Measurements from ENCODE around the gene TACC2. TPM values are rescaled to one million over a fixed set of nuclear protein-coding genes. Genes with fewer than 3 reads are reported as not detected.

The TACC2 gene
- total RNA-seq, 1 donor from 2014 or later, result 32.2 TPM

DNA sequence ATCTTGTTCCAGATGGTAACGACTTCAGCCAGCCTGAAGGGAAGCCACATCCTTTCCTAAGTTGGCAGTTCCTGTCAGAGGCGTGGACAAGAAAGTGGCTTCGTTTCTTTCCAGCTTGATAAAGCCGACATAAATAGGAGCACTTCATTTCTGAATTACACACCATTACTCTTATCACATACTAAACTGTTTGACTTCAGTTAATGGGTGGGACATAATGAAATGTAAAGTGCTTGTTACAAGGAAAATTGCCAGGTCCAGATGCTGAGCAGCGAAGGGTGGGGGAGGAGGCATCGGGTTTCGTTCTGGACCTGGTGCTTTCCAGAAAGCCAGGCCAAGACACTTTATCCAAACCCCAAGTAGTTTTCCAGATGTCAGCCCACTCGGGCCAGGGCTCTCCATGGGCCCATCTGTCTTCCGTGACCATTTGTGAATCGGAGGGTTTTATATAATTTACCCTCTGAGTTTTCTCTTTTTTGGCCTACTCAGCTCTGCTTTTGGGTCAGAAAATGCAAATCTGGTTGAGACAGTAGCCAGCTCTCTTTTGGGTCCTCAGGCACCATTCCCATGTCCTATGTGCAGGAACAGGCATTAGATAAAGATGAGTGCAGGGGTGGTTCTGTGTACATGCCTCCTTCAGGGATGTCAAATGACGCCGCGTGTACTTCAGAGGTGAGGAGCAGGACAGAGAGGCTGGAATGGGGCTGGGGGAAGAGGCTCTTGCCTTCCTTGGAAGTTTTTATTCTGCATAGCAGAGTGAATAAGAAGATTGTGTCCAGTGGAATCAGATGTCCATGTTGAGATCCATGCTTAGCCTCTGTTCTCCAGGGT is 90.2 kb downstream of the TACC2 start:
- no peak for DNase-seq (ENCODE audit: low spot score)
- peaks cover 2% of the 10 kb centered on the region for H3K27me3 Mint-ChIP-seq (ENCODE audit: unreplicated experiment)
- no peaks in the 10 kb centered on the region for H3K4me1 Mint-ChIP-seq (ENCODE audit: unreplicated experiment)
- no peaks in the 10 kb centered on the region for H3K36me3 Mint-ChIP-seq (ENCODE audit: low read depth, unreplicated experiment)
- no peak overlapping the region for H3K27ac Mint-ChIP-seq (ENCODE audit: unreplicated experiment)
- no peaks in the 10 kb centered on the region for H3K9me3 Mint-ChIP-seq (ENCODE audit: unreplicated experiment)
- no peak overlapping the region for H3K4me3 Mint-ChIP-seq (ENCODE audit: unreplicated experiment)
- no peak for TF ChIP-seq CTCF (IDR thresholded peaks at IDR 0.05; ENCODE audit: unreplicated experiment)

- no peaks in the 10 kb centered on the region for H3K9me3 Mint-ChIP-seq (ENCODE audit: unreplicated experiment)
- DNase-seq (ENCODE audit: low spot score), result no peak
- no peaks in the 10 kb centered on the region for H3K4me1 Mint-ChIP-seq (ENCODE audit: unreplicated experiment)
- no peaks in the 10 kb centered on the region for H3K36me3 Mint-ChIP-seq (ENCODE audit: low read depth, unreplicated experiment)
- peaks cover 4% of the 10 kb centered on the region for H3K27me3 Mint-ChIP-seq (ENCODE audit: unreplicated experiment)
- H3K4me3 Mint-ChIP-seq (ENCODE audit: unreplicated experiment), result no peak overlapping the region
- no peak overlapping the region for H3K27ac Mint-ChIP-seq (ENCODE audit: unreplicated experiment)
- no peak for TF ChIP-seq CTCF (IDR thresholded peaks at IDR 0.05; ENCODE audit: unreplicated experiment)
Measured at GRCh38 chr10:122082616-122083477, 93.9 kb downstream of the TACC2 start.

- no peaks in the 10 kb centered on the region for H3K36me3 Mint-ChIP-seq (ENCODE audit: low read depth, unreplicated experiment)
- DNase-seq (ENCODE audit: low spot score), result no peak
- H3K4me3 Mint-ChIP-seq (ENCODE audit: unreplicated experiment), result no peak overlapping the region
- H3K9me3 Mint-ChIP-seq (ENCODE audit: unreplicated experiment), result no peaks in the 10 kb centered on the region
- no peaks in the 10 kb centered on the region for H3K4me1 Mint-ChIP-seq (ENCODE audit: unreplicated experiment)
- TF ChIP-seq CTCF (IDR thresholded peaks at IDR 0.05; ENCODE audit: unreplicated experiment), result no peak
- H3K27ac Mint-ChIP-seq (ENCODE audit: unreplicated experiment), result no peak overlapping the region
- peaks cover 4% of the 10 kb centered on the region for H3K27me3 Mint-ChIP-seq (ENCODE audit: unreplicated experiment)
Measured at GRCh38 chr10:122083478-122084025, 94.6 kb downstream of the TACC2 start.

DNA sequence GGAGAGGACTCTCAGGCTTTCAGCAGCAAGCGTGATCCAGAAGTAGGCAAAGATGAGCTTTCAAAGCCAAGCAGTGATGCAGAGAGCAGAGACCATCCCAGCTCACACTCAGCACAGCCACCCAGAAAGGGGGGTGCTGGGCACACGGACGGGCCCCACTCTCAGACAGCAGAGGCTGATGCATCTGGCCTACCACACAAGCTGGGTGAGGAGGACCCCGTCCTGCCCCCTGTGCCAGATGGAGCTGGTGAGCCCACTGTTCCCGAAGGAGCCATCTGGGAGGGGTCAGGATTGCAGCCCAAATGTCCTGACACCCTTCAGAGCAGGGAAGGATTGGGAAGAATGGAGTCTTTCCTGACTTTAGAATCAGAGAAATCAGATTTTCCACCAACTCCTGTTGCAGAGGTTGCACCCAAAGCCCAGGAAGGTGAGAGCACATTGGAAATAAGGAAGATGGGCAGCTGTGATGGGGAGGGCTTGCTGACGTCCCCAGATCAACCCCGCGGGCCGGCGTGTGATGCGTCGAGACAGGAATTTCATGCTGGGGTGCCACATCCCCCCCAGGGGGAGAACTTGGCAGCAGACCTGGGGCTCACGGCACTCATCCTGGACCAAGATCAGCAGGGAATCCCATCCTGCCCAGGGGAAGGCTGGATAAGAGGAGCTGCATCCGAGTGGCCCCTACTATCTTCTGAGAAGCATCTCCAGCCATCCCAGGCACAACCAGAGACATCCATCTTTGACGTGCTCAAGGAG is 95.5 kb downstream of the TACC2 start:
- Mint-ChIP-seq H3K4me1 (ENCODE audit: unreplicated experiment) (no peaks in the 10 kb centered on the region), H3K9me3 (ENCODE audit: unreplicated experiment) (no peaks in the 10 kb centered on the region)
- TF ChIP-seq CTCF (IDR thresholded peaks at IDR 0.05; ENCODE audit: unreplicated experiment), result no peak

More for the DNA sequence above, 95.5 kb downstream of the TACC2 start:
- no peak overlapping the region for H3K4me3 Mint-ChIP-seq (ENCODE audit: unreplicated experiment)
- DNase-seq (ENCODE audit: low spot score), result no peak
- H3K27me3 Mint-ChIP-seq (ENCODE audit: unreplicated experiment), result peaks cover 4% of the 10 kb centered on the region
- H3K36me3 Mint-ChIP-seq (ENCODE audit: low read depth, unreplicated experiment), result no peaks in the 10 kb centered on the region
- H3K27ac Mint-ChIP-seq (ENCODE audit: unreplicated experiment), result no peak overlapping the region
